Measurements from ENCODE around the gene PLXNB1. TPM values are rescaled to one million over a fixed set of nuclear protein-coding genes. Genes with fewer than 3 reads are reported as not detected.
A peak's percentile ranks its signal among the peaks of the same experiment; 100 is the strongest.

PLXNB1 gene
- total and polyA plus RNA-seq, 2 of the 13 experiments (the other 11 are each of a cell fraction or from before 2014, with no cell fraction given) = 86.0 to 143 TPM

DNA sequence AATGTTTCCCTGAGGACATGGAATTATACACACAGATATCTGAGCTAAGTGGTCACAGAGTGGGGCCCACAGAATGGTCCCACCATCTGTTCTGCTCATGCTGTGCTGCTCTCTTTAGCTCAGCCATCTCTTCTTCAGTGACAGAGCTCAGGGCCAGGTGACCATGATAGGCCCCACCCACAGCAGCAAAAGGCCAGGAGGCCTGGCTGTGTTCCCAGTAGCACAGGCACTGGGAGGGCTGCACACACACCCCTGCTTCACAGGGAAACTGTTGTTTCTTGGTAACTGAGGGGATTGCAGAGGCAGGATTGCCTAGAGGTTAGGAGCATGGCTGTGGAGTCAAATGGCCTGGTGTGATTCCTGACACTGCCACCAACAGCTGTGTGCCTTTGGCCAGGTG, 62.7 kb downstream of the PLXNB1 start:
- Histone ChIP-seq H3K4me1 (ENCODE audit: insufficient read depth, low read length) (no peaks in the 10 kb centered on the region), H4K20me1 (ENCODE audit: insufficient read depth, low read length) (no peaks in the 10 kb centered on the region), H3K27ac (ENCODE audit: extremely low read length, insufficient read depth, low read length) (no peak overlapping the region), H3K4me3 (replicated peaks in 1 of 3; ENCODE audit: insufficient read depth in 1 of 3, low read depth in 2 of 3, low read length in 3 of 3) (no peak overlapping the region), H3K9me3 (ENCODE audit: low read length) (no peaks in the 10 kb centered on the region), H2AFZ (ENCODE audit: low read length) (no peak overlapping the region), H3K4me2 (ENCODE audit: low read depth, low read length) (no peak overlapping the region), H3K27me3 (ENCODE audit: control insufficient read depth in 1 of 2, insufficient read depth in 2 of 2, low read length in 2 of 2) (peaks cover 1 to 22% of the 10 kb centered on the region in 2 experiments; a peak in 2 of 5 replicates), H3K79me2 (ENCODE audit: insufficient read depth, low read length) (no peaks in the 10 kb centered on the region), H3K9ac (ENCODE audit: insufficient read depth, low read depth, low read length) (no peak overlapping the region), H3K36me3 (replicated peaks in 1 of 2; ENCODE audit: control insufficient read depth in 1 of 2, insufficient read depth in 2 of 2, low read length in 2 of 2) (no peaks in the 10 kb centered on the region)
- BruUV-seq (replicated peaks) = no TSS peak
- FAIRE-seq = no peak
- in situ Hi-C loops (cut with HindIII; ENCODE audit: extremely low pct_ligation_motif_present, low pct_unique_long_range_greater_than_20kb) = no loop called here
- ATAC-seq = peak; percentile 45; the same call in 2 of the 3 replicates
- no peak for DNase-seq (ENCODE audit: low spot score)
- POLR2A ChIA-PET = no interaction called here
- intact Hi-C loops (cut with micrococcal nuclease; ENCODE audit: unreplicated experiment) = no loop called here
- CTCF ChIA-PET (ENCODE audit: low intra/inter-chr PET ratio, low total read pairs) = no interaction called here
- TF ChIP-seq BRCA1 (CRISPR knock-in tag; IDR thresholded peaks at IDR 0.05) = no peak
- TF ChIP-seq CBX2 (IDR thresholded peaks at IDR 0.05; ENCODE audit: low read depth, low read length) = no peak
- TF ChIP-seq CBX2 (CRISPR knock-in tag; IDR thresholded peaks at IDR 0.05; ENCODE audit: low read depth) = no peak
- TF ChIP-seq ARID2 (CRISPR knock-in tag; IDR thresholded peaks at IDR 0.05; ENCODE audit: borderline replicate concordance) = no peak
- TF ChIP-seq ZNF574 (CRISPR knock-in tag; IDR thresholded peaks at IDR 0.05) = no peak
- no peak for TF ChIP-seq ZBTB3 (CRISPR knock-in tag; IDR thresholded peaks at IDR 0.05; ENCODE audit: borderline replicate concordance, low read depth)
- TF ChIP-seq ZHX2 (IDR thresholded peaks at IDR 0.05; ENCODE audit: low read depth) = no peak
- TF ChIP-seq ZHX2 (CRISPR knock-in tag; IDR thresholded peaks at IDR 0.05; ENCODE audit: borderline replicate concordance) = no peak
- TF ChIP-seq, protein P1, sequence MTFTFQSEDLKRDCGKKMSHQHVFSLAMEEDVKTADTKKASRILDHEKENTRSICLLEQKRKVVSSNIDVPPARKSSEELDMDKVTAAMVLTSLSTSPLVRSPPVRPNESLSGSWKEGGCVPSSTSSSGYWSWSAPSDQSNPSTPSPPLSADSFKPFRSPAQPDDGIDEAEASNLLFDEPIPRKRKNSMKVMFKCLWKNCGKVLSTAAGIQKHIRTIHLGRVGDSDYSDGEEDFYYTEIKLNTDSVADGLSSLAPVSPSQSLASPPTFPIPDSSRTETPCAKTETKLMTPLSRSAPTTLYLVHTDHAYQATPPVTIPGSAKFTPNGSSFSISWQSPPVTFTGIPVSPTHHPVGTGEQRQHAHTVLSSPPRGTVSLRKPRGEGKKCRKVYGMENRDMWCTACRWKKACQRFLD (CRISPR knock-in tag; IDR thresholded peaks at IDR 0.05; ENCODE audit: borderline replicate concordance) = no peak
- TF ChIP-seq, protein P2, sequence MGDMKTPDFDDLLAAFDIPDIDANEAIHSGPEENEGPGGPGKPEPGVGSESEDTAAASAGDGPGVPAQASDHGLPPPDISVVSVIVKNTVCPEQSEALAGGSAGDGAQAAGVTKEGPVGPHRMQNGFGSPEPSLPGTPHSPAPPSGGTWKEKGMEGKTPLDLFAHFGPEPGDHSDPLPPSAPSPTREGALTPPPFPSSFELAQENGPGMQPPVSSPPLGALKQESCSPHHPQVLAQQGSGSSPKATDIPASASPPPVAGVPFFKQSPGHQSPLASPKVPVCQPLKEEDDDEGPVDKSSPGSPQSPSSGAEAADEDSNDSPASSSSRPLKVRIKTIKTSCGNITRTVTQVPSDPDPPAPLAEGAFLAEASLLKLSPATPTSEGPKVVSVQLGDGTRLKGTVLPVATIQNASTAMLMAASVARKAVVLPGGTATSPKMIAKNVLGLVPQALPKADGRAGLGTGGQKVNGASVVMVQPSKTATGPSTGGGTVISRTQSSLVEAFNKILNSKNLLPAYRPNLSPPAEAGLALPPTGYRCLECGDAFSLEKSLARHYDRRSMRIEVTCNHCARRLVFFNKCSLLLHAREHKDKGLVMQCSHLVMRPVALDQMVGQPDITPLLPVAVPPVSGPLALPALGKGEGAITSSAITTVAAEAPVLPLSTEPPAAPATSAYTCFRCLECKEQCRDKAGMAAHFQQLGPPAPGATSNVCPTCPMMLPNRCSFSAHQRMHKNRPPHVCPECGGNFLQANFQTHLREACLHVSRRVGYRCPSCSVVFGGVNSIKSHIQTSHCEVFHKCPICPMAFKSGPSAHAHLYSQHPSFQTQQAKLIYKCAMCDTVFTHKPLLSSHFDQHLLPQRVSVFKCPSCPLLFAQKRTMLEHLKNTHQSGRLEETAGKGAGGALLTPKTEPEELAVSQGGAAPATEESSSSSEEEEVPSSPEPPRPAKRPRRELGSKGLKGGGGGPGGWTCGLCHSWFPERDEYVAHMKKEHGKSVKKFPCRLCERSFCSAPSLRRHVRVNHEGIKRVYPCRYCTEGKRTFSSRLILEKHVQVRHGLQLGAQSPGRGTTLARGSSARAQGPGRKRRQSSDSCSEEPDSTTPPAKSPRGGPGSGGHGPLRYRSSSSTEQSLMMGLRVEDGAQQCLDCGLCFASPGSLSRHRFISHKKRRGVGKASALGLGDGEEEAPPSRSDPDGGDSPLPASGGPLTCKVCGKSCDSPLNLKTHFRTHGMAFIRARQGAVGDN (CRISPR knock-in tag; IDR thresholded peaks at IDR 0.05) = no peak
- TF ChIP-seq RBAK (CRISPR knock-in tag; IDR thresholded peaks at IDR 0.05) = no peak

Data from HepG2 (cell line).